Epithelial cell of proximal tubule (primary cell): ENCODE measurements around the gene ZSCAN12. TPM values are rescaled to one million over a fixed set of nuclear protein-coding genes. Genes with fewer than 3 reads are reported as not detected.
A peak's percentile ranks its signal among the peaks of the same experiment; 100 is the strongest.

ENCODE experiments used
- DNase-seq: peaks from one replicate; pipeline ENCODE4 v3.0.0-alpha.2; 2011; ENCODE audit warnings: low read depth
- H3K4me3 ChIP-seq: 2 replicates; pipeline ENCODE4 v1.5.1; 2011; ENCODE audit warnings: low read depth, mild to moderate bottlenecking, low read length
- CTCF ChIP-seq: conservative IDR thresholded peaks from 2 replicates; pipeline ENCODE4 v1.5.1; 2012; ENCODE audit warnings: low read depth, mild to moderate bottlenecking, low read length
- total RNA-seq: library from RNA; depleted of rRNA; stranded (reverse); fragments of >200 nt; gene quantifications from 2 replicates; pipeline ENCODE4 v1.2.3, GENCODE V29; 2015

ZSCAN12 gene
- total RNA-seq, 1 donor from 2014 or later, result 4.9 TPM

DNA sequence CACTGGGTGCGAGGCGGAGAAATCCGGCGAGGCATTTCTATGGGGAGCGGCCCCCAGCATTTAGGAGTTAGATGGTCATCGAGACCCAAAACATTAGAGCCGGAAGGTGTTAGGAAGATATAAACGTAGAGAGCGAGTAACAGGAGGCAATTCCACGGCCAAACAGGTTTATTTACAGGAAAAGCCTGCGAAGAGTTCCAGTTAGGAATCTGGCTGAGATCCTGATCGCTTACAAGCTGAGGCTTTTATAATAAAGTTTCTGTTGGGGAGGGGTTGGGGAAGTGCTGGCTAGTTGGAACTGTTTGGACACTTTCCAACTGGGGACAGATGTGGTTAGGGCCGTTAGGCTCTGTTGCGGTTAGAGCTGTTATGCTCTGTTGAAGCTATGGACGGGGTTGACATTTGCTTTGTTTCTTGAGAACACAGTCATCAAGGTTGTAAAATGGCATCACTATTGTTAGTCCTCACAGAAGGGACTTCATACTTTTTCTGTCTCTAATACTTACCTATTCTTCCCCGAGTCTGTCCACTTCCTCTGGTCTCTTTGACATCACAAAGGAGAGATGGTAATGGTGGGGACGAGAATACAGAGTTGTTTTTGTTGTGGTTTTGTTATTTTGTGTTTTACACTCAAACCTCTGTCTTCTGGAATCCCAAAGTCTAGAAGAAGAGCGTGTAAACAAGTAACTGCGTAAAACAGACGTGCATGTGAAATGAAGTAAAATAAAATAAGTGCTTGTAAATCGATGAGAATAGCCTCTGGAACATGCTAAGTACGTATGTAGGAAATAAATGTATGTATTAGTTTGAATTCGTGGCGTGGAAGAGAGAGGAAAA lies 63.0 kb downstream of the ZSCAN12 start:
- peak overlapping the region; percentile 67 for H3K4me3 ChIP-seq
- no peak for DNase-seq
- TF ChIP-seq CTCF, result no peak

- TF ChIP-seq CTCF, result no peak
- H3K4me3 ChIP-seq, result peak within 1 kb of the TSS; percentile 67
- peak; percentile 95 for DNase-seq
Observed at GRCh38 chr6:28335564-28336283, 63.8 kb downstream of the ZSCAN12 start, which contains the start of gene ZSCAN31. Gene ZSCAN31, minus strand, starts transcription at chr6:28336148. Its CDS starts 6,465 bp downstream, at chr6:28329683.

GRCh38 chr6:28335040-28335563 lies 64.4 kb downstream of the ZSCAN12 start:
- peak overlapping the region; percentile 67 for H3K4me3 ChIP-seq
- TF ChIP-seq CTCF, result no peak
- DNase-seq, result no peak

DNA sequence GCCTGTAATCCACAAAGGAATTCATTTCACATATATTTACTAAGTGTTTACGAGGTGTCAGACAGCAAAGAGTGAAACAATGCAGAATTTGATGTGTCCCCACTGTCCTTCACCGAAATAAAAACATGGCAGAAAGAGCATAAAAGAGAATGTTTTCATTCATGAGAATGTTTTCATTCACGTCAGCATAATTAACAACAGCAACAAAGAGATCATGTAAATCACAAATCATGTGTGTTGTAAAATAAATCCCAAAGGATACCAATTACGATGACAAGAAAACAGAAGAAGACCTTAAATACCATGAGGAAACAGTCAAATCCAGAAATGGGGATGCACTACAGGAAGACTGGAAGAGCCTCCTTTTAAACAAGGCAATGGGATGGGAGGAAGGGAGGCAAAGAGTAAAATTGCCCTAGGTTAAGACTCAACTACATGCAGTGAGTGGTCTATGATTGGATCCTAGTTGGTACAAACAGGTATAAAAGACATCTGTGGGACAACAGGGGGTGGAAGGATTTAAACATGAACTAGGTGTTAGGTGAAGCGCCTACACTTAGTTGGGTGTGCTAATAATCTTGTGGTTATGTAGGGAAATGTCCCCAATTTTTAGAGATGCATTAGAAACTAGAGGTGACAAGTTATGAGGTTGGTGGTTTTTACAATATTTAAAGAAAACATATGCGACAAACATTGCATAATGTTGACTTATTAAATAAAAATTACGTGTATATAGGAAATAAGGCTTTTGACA lies 65.1 kb downstream of the ZSCAN12 start:
- H3K4me3 ChIP-seq, result peak overlapping the region; percentile 67
- no peak for TF ChIP-seq CTCF
- DNase-seq, result no peak

DNA sequence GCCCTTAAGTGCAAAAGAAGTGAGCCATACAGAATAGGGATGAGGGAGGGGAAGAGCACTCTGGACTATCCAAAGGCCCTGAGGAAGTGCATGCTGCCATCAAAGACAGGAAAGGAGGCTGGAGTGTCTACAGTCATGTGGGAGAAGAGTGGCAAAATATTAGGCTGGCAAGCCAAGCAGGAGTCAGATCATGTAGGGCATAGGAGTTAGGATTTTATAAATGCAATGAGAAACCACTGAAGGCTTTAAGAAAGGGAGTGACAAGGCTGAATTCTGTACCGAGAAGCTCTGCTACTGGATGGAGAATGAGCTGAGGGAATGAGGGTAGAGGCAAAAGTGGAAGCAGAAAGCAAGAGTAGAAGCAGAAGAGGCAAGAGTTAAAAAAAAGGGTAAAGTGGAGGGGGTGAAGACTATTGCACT lies 65.9 kb downstream of the ZSCAN12 start:
- DNase-seq, result no peak
- no peak for TF ChIP-seq CTCF

GRCh38 chr6:28333047-28333446 lies 66.5 kb downstream of the ZSCAN12 start:
- no peak for TF ChIP-seq CTCF
- no peak overlapping the region for H3K4me3 ChIP-seq
- DNase-seq, result no peak

More for the DNA sequence above, 65.9 kb downstream of the ZSCAN12 start:
- H3K4me3 ChIP-seq, result no peak overlapping the region
